HG03175 (cell line): ENCODE results near the gene SLC25A1.
"Not testable (repeated sequence)": the region's sequence is repeated elsewhere in the genome, so short reads cannot be mapped to it uniquely, and the experiment has no call there.

Experiments used
- ATAC-seq: cut with Tn5 transposase; IDR thresholded peaks from one replicate; pipeline ENCODE4 v1.9.1; 2021; ENCODE audit warnings: mild to moderate bottlenecking, moderate library complexity; ENCODE audit not compliant: unreplicated experiment

Gene SLC25A1

GRCh38 chr22:19206287-19206686 is 27.8 kb upstream of the SLC25A1 start:
- ATAC-seq, result no peak

- ATAC-seq, result no peak
Measured at GRCh38 chr22:19204640-19205039, 26.1 kb upstream of the SLC25A1 start.

- ATAC-seq, result no peak
Measured at GRCh38 chr22:19203834-19204233, 25.3 kb upstream of the SLC25A1 start.

- ATAC-seq, result not testable (repeated sequence)
Measured at GRCh38 chr22:19202799-19203186, 24.3 kb upstream of the SLC25A1 start.

GRCh38 chr22:19201869-19202798 is 23.6 kb upstream of the SLC25A1 start:
- no peak for ATAC-seq

GRCh38 chr22:19201130-19201868 is 22.8 kb upstream of the SLC25A1 start:
- ATAC-seq, result no peak

- ATAC-seq, result no peak
Measured at GRCh38 chr22:19199479-19199878, 20.9 kb upstream of the SLC25A1 start.

- ATAC-seq, result no peak
Measured at GRCh38 chr22:19197997-19198865, 19.7 kb upstream of the SLC25A1 start.

- ATAC-seq, result no peak
Measured at GRCh38 chr22:19196841-19197612, 18.5 kb upstream of the SLC25A1 start.

- no peak for ATAC-seq
Measured at GRCh38 chr22:19195796-19196731, 17.5 kb upstream of the SLC25A1 start.

GRCh38 chr22:19194766-19195536 is 16.4 kb upstream of the SLC25A1 start:
- no peak for ATAC-seq

GRCh38 chr22:19193879-19194278 is 15.3 kb upstream of the SLC25A1 start:
- ATAC-seq, result no peak

GRCh38 chr22:19187716-19188563 is 9.4 kb upstream of the SLC25A1 start:
- no peak for ATAC-seq

- ATAC-seq, result no peak
Measured at GRCh38 chr22:19184276-19184997, 5.9 kb upstream of the SLC25A1 start.

- no peak for ATAC-seq
Measured at GRCh38 chr22:19183216-19183615, 4.7 kb upstream of the SLC25A1 start.

GRCh38 chr22:19182472-19183157 is 4.1 kb upstream of the SLC25A1 start:
- ATAC-seq, result no peak
